ENCODE results near the gene SYP.

SYP gene

GRCh38 chrX:49184294-49185281, 15.4 kb downstream of the SYP start:
- no peak for TF ChIP-seq CTCF (conservative IDR thresholded peaks at IDR 0.05)
- no peak overlapping the region for H3K27ac ChIP-seq

GRCh38 chrX:49183701-49184281, 16.2 kb downstream of the SYP start:
- H3K27ac ChIP-seq = no peak overlapping the region
- no peak for TF ChIP-seq CTCF (conservative IDR thresholded peaks at IDR 0.05)

- H3K27ac ChIP-seq = no peak overlapping the region
Measured at GRCh38 chrX:49179358-49179757, 20.6 kb downstream of the SYP start.

GRCh38 chrX:49178537-49178936, 21.5 kb downstream of the SYP start:
- no peak overlapping the region for H3K27ac ChIP-seq
- no peak for TF ChIP-seq CTCF (conservative IDR thresholded peaks at IDR 0.05)

More at GRCh38 chrX:49179358-49179757, 20.6 kb downstream of the SYP start:
- TF ChIP-seq CTCF (conservative IDR thresholded peaks at IDR 0.05) = no peak

- no peak for TF ChIP-seq CTCF (conservative IDR thresholded peaks at IDR 0.05)
- H3K27ac ChIP-seq = no peak overlapping the region
Measured at GRCh38 chrX:49177873-49178480, 22.0 kb downstream of the SYP start.

DNA sequence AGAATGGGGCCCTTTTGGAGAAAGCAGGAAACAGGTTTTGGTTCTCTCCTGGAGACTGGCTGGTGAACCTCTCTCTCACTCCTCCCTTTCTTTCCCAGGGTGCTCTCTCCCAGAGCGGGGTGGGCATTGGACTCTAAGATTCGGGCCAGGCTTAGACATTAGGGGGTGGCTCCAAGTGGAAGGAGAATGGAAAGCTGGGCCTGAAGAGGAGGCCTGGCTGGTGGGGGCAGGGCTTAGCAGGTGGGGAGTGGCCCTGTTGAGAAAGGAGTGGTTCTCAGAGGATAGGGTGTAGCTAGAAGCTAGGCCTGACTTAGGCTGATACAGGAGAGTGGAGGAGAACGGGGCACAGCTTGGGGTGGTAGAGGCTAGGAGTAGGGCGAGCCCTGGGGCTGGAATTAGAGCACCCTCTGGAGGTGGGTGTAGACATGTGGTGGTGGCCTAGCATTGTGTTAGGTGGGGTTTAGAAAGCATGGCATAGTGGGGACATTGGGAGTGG, 22.6 kb downstream of the SYP start:
- no peak for TF ChIP-seq CTCF (conservative IDR thresholded peaks at IDR 0.05)
- H3K27ac ChIP-seq = no peak overlapping the region

Data from VCaP (cell line).